ENCODE measurements around the gene IPO4. TPM values are rescaled to one million over a fixed set of nuclear protein-coding genes. Genes with fewer than 3 reads are reported as not detected.

IPO4 gene
- total RNA-seq, 1 experiment from 2014 or later, result 102 TPM

DNA sequence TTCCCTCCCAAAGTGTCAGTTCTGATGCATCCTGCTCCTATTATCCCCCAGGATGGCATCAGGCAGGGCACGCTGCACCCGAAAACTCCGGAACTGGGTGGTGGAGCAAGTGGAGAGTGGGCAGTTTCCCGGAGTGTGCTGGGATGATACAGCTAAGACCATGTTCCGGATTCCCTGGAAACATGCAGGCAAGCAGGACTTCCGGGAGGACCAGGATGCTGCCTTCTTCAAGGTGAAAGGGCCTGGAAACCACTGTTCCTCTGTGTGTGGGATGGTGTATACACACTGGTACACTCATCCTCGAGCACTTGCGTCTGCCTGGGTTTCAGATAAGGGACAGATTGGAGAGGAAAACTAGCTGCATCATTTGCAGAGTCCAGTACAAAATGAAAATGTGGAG, 26.5 kb downstream of the IPO4 start:
- H3K4me1 ChIP-seq (ENCODE audit: control insufficient read depth in 1 of 2, insufficient read depth in 2 of 2, low read length in 2 of 2), result peaks cover 15 to 21% of the 10 kb centered on the region in 2 experiments
- no peaks in the 10 kb centered on the region for H3K79me2 ChIP-seq (ENCODE audit: insufficient read depth, low read length)
- BruUV-seq (replicated peaks), result TSS peak; percentile 33
- H3K4me2 ChIP-seq (ENCODE audit: low read length), result peak overlapping the region; percentile 87
- H3K27ac ChIP-seq (ENCODE audit: low read depth, low read length), result peak overlapping the region; percentile 84
- intact Hi-C loops (cut with micrococcal nuclease), result no loop called here
- no peak for DNase-seq (ENCODE audit: low read depth, low spot score)
- ChIA-PET RAD21 (ENCODE audit: low non-redundant PET in 1 of 2, low total read pairs in 2 of 2, uncharacterized antibody in 2 of 2, unreplicated experiment in 2 of 2) (no interaction called here), CTCF (interaction anchor here (1.0 to 3.2 kb wide), 6 partner anchors 25 to 104 kb away, joined by 4 to 20 read pairs (median 8); partner anchors contain the start of genes IPO4 and PCK2), POLR2A (interaction anchor here (1.0 to 3.1 kb wide), 4 partner anchors 15 to 51 kb away, joined by 3 to 18 read pairs (median 4); partner anchors contain the start of genes CHMP4A, PSME1, PSME2 and RNF31)
- H3K4me3 ChIP-seq (replicated peaks in 1 of 2; ENCODE audit: low read depth in 1 of 2, low read length in 2 of 2), result peak overlapping the region; percentile 58 to 60; a peak in 3 of 4 replicates
- no peak overlapping the region for H2AFZ ChIP-seq (ENCODE audit: low read depth, low read length, poor library complexity, severe bottlenecking)
- H3K9me2 ChIP-seq (ENCODE audit: insufficient read depth), result no peaks in the 10 kb centered on the region
- no peak for TF ChIP-seq YY1 (IDR thresholded peaks at IDR 0.05; ENCODE audit: extremely low read depth, insufficient replicate concordance, low read depth, low read length)
- no peak for TF ChIP-seq CEBPB (IDR thresholded peaks at IDR 0.05; ENCODE audit: low read depth)
- no peak for TF ChIP-seq CTCF (IDR thresholded peaks at IDR 0.05 in 2 of 3, conservative IDR thresholded peaks at IDR 0.05 in 1 of 3; ENCODE audit: borderline replicate concordance in 1 of 3, insufficient read depth in 1 of 3, low read depth in 2 of 3, low read length in 2 of 3)
- H4K20me1 ChIP-seq (ENCODE audit: insufficient read depth), result no peaks in the 10 kb centered on the region
- peaks cover 14 to 31% of the 10 kb centered on the region in 2 experiments; a peak in 3 of 4 replicates for H3K36me3 ChIP-seq (ENCODE audit: control insufficient read depth in 1 of 2, insufficient read depth in 2 of 2, low read length in 2 of 2)
- H3K9me3 ChIP-seq (ENCODE audit: control insufficient read depth in 1 of 2, insufficient read depth in 1 of 2, low read depth in 1 of 2, low read length in 2 of 2), result no peaks in the 10 kb centered on the region
- no peaks in the 10 kb centered on the region for H3K27me3 ChIP-seq (ENCODE audit: insufficient read depth, low read length)
- peak overlapping the region; percentile 61 for H3K9ac ChIP-seq (ENCODE audit: low read length)
- ATAC-seq, result no peak
